Tibial nerve (tissue), 3 donors: ENCODE measurements around the gene FA2H.

Source experiments
- EP300 ChIP-seq, 2 donors: sonication (generic); formaldehyde crosslinking; IDR thresholded peaks; one replicate each; pipeline ENCODE4 v1.6.1; 2017; ENCODE audit warnings: antibody characterized with exemption in 2 of 2, mild to moderate bottlenecking in 1 of 2
- POLR2A ChIP-seq, 2 donors: fragments of 450-650 bp; IDR thresholded peaks; one replicate each; pipeline ENCODE4 v1.6.1; 2017; ENCODE audit warnings: antibody characterized with exemption in 2 of 2, mild to moderate bottlenecking in 2 of 2, moderate library complexity in 2 of 2

DNA sequence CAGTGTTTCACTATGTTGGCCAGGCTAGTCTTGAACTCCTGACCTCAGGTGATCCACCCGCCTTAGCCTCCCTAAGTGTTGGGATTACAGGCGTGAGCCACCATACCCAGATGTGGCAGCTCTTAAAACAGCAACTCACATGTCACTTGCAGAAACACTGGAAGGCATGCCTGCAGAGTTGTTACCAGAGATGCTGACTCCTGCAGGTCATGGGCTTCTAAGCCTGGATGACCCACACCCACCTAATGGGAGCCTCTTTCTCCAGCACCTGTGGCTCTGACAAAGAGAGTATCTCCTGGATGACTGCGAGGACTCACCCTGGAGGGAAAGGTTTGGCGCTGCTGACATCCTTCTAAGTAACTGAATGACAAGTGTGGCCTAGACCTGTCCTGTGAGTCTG lies 96.8 kb downstream of the FA2H start:
- no peak for TF ChIP-seq EP300 (IDR thresholded peaks at IDR 0.05)
- TF ChIP-seq POLR2A (IDR thresholded peaks at IDR 0.05) = no peak
